Measurements from ENCODE around the gene GTPBP1. TPM values are rescaled to one million over a fixed set of nuclear protein-coding genes. Genes with fewer than 3 reads are reported as not detected.

GTPBP1 gene
- total and polyA plus RNA-seq, 2 of the 13 experiments (the other 11 are each of a cell fraction or from before 2014, with no cell fraction given) = 22.3 to 27.0 TPM

GRCh38 chr22:38766076-38766777, 60.5 kb downstream of the GTPBP1 start (continued):
- TF ChIP-seq MEIS1 (CRISPR knock-in tag; IDR thresholded peaks at IDR 0.05; ENCODE audit: borderline replicate concordance) (no peak), NCOA2 (CRISPR knock-in tag; IDR thresholded peaks at IDR 0.05) (no peak), SETDB1 (CRISPR knock-in tag; IDR thresholded peaks at IDR 0.05; ENCODE audit: borderline replicate concordance) (no peak), ETV5 (CRISPR knock-in tag; IDR thresholded peaks at IDR 0.05; ENCODE audit: borderline replicate concordance) (peak; percentile 65; the same call in 1 of the 2 replicates), SRSF4 (IDR thresholded peaks at IDR 0.05; ENCODE audit: low read depth, low read length, poor library complexity, severe bottlenecking) (no peak), GABPB1 (CRISPR knock-in tag; IDR thresholded peaks at IDR 0.05) (peak; percentile 37; the same call in 1 of the 2 replicates), CBFB (CRISPR knock-in tag; IDR thresholded peaks at IDR 0.05) (no peak), AHDC1 (CRISPR knock-in tag; IDR thresholded peaks at IDR 0.05; ENCODE audit: borderline replicate concordance) (no peak), E2F2 (CRISPR knock-in tag; IDR thresholded peaks at IDR 0.05; ENCODE audit: borderline replicate concordance) (no peak)
- TF ChIP-seq, protein P1, sequence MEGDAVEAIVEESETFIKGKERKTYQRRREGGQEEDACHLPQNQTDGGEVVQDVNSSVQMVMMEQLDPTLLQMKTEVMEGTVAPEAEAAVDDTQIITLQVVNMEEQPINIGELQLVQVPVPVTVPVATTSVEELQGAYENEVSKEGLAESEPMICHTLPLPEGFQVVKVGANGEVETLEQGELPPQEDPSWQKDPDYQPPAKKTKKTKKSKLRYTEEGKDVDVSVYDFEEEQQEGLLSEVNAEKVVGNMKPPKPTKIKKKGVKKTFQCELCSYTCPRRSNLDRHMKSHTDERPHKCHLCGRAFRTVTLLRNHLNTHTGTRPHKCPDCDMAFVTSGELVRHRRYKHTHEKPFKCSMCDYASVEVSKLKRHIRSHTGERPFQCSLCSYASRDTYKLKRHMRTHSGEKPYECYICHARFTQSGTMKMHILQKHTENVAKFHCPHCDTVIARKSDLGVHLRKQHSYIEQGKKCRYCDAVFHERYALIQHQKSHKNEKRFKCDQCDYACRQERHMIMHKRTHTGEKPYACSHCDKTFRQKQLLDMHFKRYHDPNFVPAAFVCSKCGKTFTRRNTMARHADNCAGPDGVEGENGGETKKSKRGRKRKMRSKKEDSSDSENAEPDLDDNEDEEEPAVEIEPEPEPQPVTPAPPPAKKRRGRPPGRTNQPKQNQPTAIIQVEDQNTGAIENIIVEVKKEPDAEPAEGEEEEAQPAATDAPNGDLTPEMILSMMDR (CRISPR knock-in tag; IDR thresholded peaks at IDR 0.05) = peak; percentile 93
- TF ChIP-seq, protein P2, sequence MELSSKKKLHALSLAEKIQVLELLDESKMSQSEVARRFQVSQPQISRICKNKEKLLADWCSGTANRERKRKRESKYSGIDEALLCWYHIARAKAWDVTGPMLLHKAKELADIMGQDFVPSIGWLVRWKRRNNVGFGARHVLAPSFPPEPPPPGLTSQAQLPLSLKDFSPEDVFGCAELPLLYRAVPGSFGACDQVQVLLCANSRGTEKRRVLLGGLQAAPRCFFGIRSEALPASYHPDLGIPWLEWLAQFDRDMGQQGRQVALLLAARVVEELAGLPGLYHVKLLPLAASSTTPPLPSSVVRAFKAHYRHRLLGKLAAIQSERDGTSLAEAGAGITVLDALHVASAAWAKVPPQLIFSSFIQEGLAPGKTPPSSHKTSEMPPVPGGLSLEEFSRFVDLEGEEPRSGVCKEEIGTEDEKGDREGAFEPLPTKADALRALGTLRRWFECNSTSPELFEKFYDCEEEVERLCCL (CRISPR knock-in tag; IDR thresholded peaks at IDR 0.05; ENCODE audit: borderline replicate concordance) = no peak
